ENCODE measurements around the gene ADAMTS16.

DNA sequence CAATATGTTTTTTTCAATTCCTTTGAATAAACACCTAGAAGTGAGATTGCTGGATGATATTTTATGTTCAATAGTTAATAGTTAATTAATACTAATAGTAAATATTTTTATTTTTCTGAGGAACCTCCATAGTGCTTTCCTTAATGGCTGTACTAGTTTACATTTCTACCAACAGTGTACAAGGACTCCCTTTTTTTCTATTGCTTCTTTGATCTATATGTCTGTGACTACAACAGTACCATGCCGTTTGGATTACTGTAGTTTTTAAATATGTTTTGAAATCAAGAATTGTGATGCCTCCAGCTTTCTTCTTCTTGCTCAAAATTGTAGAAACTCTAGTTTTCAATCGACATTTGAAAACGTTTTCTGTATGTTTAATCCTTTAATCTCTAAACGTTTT is 39.5 kb upstream of the ADAMTS16 start:
- TF ChIP-seq TCF4 (CRISPR knock-in tag; IDR thresholded peaks at IDR 0.05; ENCODE audit: borderline replicate concordance) = no peak
- no peak for TF ChIP-seq ZC3H10 (CRISPR knock-in tag; IDR thresholded peaks at IDR 0.05)
- TF ChIP-seq PPARA (CRISPR knock-in tag; IDR thresholded peaks at IDR 0.05; ENCODE audit: borderline replicate concordance) = no peak
- no peak for TF ChIP-seq ZNF565 (CRISPR knock-in tag; conservative IDR thresholded peaks at IDR 0.05; ENCODE audit: low read depth)
- no peak for TF ChIP-seq RARB (CRISPR knock-in tag; IDR thresholded peaks at IDR 0.05)
- TF ChIP-seq SNAI2 (CRISPR knock-in tag; IDR thresholded peaks at IDR 0.05) = no peak
- TF ChIP-seq ARNTL (CRISPR knock-in tag; IDR thresholded peaks at IDR 0.05; ENCODE audit: borderline replicate concordance, low read depth) = no peak
- no peak for TF ChIP-seq TOX (CRISPR knock-in tag; IDR thresholded peaks at IDR 0.05; ENCODE audit: borderline replicate concordance)

Data from SK-N-SH treated with all-trans-retinoic acid at 6 μM for 48 hours (cell line).